Skeletal muscle satellite cell (primary cell): Measurements from ENCODE around the gene MEN1.
A peak's percentile ranks its signal among the peaks of the same experiment; 100 is the strongest.

ENCODE experiments used
- H3K27me3 ChIP-seq: 2 replicates; pipeline ENCODE4 v1.7.0; 2013; ENCODE audit warnings: low read length; ENCODE audit not compliant: control insufficient read depth, insufficient read depth
- H3K36me3 ChIP-seq: 2 replicates; pipeline ENCODE4 v1.7.0; 2013; ENCODE audit warnings: mild to moderate bottlenecking, control low read depth, low read length; ENCODE audit not compliant: insufficient read depth
- H3K4me1 ChIP-seq: 2 replicates; pipeline ENCODE4 v1.7.0; 2013; ENCODE audit warnings: low read length; ENCODE audit not compliant: control insufficient read depth, insufficient read depth
- H3K4me2 ChIP-seq: 2 replicates; pipeline ENCODE4 v1.7.0; 2013; ENCODE audit warnings: mild to moderate bottlenecking, low read length
- H3K4me3 ChIP-seq: 2 replicates; pipeline ENCODE4 v1.7.0; 2013; ENCODE audit warnings: low read length
- H3K9ac ChIP-seq: 2 replicates; pipeline ENCODE4 v1.7.0; 2013; ENCODE audit warnings: mild to moderate bottlenecking, low read depth, low read length, moderate library complexity
- H3K9me3 ChIP-seq: replicated peaks from 2 replicates; pipeline ENCODE4 v1.7.0; 2013; ENCODE audit warnings: mild to moderate bottlenecking, control low read depth, low read length

MEN1 gene

DNA sequence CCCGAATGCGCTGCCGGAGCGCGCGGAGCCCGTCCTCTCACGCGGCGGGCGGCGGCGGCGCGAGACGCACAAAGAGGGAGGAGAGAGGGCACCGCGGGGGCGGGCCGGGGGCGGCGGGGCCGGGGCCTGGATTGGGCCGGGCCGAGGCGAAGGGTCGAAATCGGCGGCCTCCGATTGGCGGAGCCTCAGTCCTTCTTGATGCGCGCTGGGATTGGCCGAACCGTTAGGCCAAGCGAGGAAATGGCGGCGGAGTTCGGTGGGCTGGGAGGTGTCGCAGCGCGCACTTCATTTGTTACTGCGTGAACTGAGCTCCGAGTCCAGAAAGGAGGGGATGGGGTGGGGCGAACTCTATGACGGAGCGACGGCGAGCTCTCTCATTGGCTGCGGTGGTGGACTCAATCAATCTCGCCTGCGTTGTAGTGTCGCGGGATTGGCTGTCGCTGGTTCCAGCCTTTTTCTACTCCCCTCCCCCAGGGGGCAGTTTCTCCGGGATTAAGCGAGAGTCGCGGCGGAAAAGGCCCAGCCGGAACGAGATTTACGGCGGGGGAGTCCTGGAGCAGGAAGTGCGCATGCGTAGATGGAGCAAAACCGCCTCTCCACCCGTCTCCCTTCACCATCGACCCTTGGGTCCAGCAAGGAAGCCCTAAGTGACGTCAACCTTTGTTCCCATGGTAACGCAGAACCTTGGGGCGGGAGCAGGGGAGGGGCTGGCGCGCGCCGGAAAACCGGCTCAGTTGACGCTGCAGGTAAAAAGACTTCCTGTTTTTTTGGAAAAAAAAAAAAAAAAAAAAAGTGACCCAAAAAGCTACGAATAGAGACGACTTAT lies 31.7 kb downstream of the MEN1 start, which contains the start of gene SF1:
TSS of gene SF1 (minus strand) at position 70 of the 826 bp plus-strand sequence. CDS start 150 bp downstream, outside the sequence.
- H3K36me3 ChIP-seq = peaks cover 35% of the 10 kb centered on the region
- peaks cover 15% of the 10 kb centered on the region for H3K4me1 ChIP-seq
- H3K27me3 ChIP-seq = no peaks in the 10 kb centered on the region
- peak within 1 kb of the TSS; percentile 97 for H3K9ac ChIP-seq
- H3K9me3 ChIP-seq = no peaks in the 10 kb centered on the region
- peak within 1 kb of the TSS; percentile 84 for H3K4me3 ChIP-seq
- peak within 1 kb of the TSS; percentile 96 for H3K4me2 ChIP-seq

DNA sequence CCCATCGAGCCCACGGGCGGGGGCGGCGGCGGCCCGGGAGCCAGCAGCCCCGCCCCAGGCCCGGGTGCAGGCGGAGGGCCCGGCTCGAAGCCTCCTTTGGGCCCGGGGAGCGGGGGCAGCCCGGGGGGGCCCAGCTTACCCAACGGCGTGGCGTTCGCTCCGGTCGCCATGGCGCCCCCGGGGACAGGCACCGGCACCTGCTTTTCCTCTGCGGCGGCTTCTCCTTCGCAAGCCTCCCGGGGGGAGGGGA lies 32.2 kb downstream of the MEN1 start:
- peaks cover 15% of the 10 kb centered on the region for H3K4me1 ChIP-seq

GRCh38 chr11:64777449-64778222 lies 32.7 kb downstream of the MEN1 start:
- peaks cover 45% of the 10 kb centered on the region for H3K36me3 ChIP-seq
- H3K4me3 ChIP-seq = peak overlapping the region; percentile 84
- peak overlapping the region; percentile 96 for H3K4me2 ChIP-seq
- peak overlapping the region; percentile 97 for H3K9ac ChIP-seq
- H3K9me3 ChIP-seq = no peaks in the 10 kb centered on the region
- no peaks in the 10 kb centered on the region for H3K27me3 ChIP-seq
- peaks cover 15% of the 10 kb centered on the region for H3K4me1 ChIP-seq

More for the DNA sequence above, 32.2 kb downstream of the MEN1 start:
- peaks cover 40% of the 10 kb centered on the region for H3K36me3 ChIP-seq
- H3K4me2 ChIP-seq = peak overlapping the region; percentile 72
- peak overlapping the region; percentile 97 for H3K9ac ChIP-seq
- no peaks in the 10 kb centered on the region for H3K9me3 ChIP-seq
- peak overlapping the region; percentile 84 for H3K4me3 ChIP-seq
- no peaks in the 10 kb centered on the region for H3K27me3 ChIP-seq

DNA sequence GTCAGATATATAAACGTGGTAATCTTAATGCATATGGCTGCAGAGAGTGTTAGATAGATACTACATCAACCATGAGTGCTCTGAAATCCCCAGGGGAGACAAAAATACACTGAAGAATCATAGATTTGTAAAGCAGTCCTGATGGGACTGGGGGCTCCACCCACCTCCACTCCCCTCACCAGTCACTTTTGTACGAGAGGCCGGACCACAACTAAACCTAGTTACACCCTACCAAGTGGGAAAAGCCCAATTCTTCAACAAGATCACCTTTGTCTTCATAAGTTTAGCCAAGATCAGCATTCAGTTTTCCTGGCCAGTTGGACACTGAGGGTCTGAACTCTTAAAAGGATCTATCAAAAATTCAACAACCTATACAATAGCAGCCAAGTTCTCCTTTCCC lies 33.5 kb downstream of the MEN1 start:
- peak overlapping the region; percentile 97 for H3K9ac ChIP-seq
- H3K4me3 ChIP-seq = peak overlapping the region; percentile 84
- peaks cover 53% of the 10 kb centered on the region for H3K36me3 ChIP-seq
- no peaks in the 10 kb centered on the region for H3K9me3 ChIP-seq
- no peaks in the 10 kb centered on the region for H3K27me3 ChIP-seq
- peak overlapping the region; percentile 96 for H3K4me2 ChIP-seq
- H3K4me1 ChIP-seq = peaks cover 15% of the 10 kb centered on the region

GRCh38 chr11:64776425-64776824 lies 33.9 kb downstream of the MEN1 start:
- H3K9ac ChIP-seq = peak overlapping the region; percentile 97

GRCh38 chr11:64774144-64774543 lies 36.2 kb downstream of the MEN1 start:
- no peak overlapping the region for H3K4me3 ChIP-seq
- no peak overlapping the region for H3K4me2 ChIP-seq
- no peak overlapping the region for H3K9ac ChIP-seq
- no peaks in the 10 kb centered on the region for H3K27me3 ChIP-seq
- peaks cover 12% of the 10 kb centered on the region for H3K4me1 ChIP-seq
- peaks cover 80% of the 10 kb centered on the region for H3K36me3 ChIP-seq
- H3K9me3 ChIP-seq = no peaks in the 10 kb centered on the region

More at GRCh38 chr11:64776425-64776824, 33.9 kb downstream of the MEN1 start:
- no peaks in the 10 kb centered on the region for H3K27me3 ChIP-seq
- peaks cover 57% of the 10 kb centered on the region for H3K36me3 ChIP-seq
- peaks cover 15% of the 10 kb centered on the region for H3K4me1 ChIP-seq
- no peaks in the 10 kb centered on the region for H3K9me3 ChIP-seq
- H3K4me2 ChIP-seq = peak overlapping the region; percentile 96
- peak overlapping the region; percentile 84 for H3K4me3 ChIP-seq

DNA sequence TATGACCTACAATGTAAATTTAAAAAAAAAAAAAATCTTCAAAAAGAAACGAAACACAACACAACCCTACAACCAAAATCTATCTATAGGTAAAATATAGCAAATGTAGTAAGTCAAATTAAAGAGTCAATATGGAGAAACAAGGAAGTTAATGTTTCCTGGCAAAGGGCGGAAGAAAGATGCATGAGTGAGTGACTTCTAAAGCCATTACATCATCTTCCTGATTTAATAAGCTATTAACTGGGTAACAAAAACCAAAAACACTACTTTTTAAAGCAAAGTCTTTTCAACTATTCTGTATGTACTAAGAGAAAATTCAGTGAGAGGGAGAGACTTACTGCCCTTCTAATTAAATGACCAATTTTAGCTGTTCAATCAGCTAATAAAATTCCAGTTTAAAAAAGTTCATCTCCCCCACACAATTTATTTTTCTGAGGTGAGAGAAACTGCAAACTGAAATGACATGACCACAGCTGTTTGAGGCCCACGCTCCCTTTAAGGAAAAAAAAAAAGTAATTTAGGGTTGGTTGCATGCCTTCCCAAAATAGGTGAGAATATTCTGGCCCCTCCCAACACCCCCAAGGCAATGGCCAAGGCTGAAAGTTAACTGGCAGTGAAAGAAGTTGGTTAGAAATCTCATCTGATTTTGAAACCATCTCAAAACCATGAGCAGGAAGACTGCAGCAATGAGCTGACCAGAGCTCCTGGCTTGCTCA lies 37.9 kb downstream of the MEN1 start:
- H3K4me3 ChIP-seq = no peak overlapping the region
- no peak overlapping the region for H3K9ac ChIP-seq
- peaks cover 12% of the 10 kb centered on the region for H3K4me1 ChIP-seq
- peaks cover 97% of the 10 kb centered on the region for H3K36me3 ChIP-seq
- no peaks in the 10 kb centered on the region for H3K27me3 ChIP-seq
- H3K4me2 ChIP-seq = no peak overlapping the region
- H3K9me3 ChIP-seq = no peaks in the 10 kb centered on the region

- Histone ChIP-seq H3K27me3 (no peaks in the 10 kb centered on the region), H3K4me2 (no peak overlapping the region), H3K4me3 (no peak overlapping the region), H3K9ac (no peak overlapping the region), H3K4me1 (peaks cover 9% of the 10 kb centered on the region), H3K9me3 (no peaks in the 10 kb centered on the region), H3K36me3 (peaks cover 98% of the 10 kb centered on the region)
Measured at GRCh38 chr11:64771861-64772260, 38.5 kb downstream of the MEN1 start.

GRCh38 chr11:64770120-64770519 lies 40.2 kb downstream of the MEN1 start:
- Histone ChIP-seq H3K9ac (no peak overlapping the region), H3K4me3 (no peak overlapping the region), H3K36me3 (peaks cover 89% of the 10 kb centered on the region), H3K27me3 (no peaks in the 10 kb centered on the region), H3K4me2 (no peak overlapping the region), H3K4me1 (no peaks in the 10 kb centered on the region), H3K9me3 (no peaks in the 10 kb centered on the region)

- no peak overlapping the region for H3K9ac ChIP-seq
- no peak overlapping the region for H3K4me2 ChIP-seq
- no peaks in the 10 kb centered on the region for H3K27me3 ChIP-seq
- peaks cover 91% of the 10 kb centered on the region for H3K36me3 ChIP-seq
- no peak overlapping the region for H3K4me3 ChIP-seq
- H3K9me3 ChIP-seq = no peaks in the 10 kb centered on the region
- H3K4me1 ChIP-seq = peaks cover 5% of the 10 kb centered on the region
Measured at GRCh38 chr11:64769283-64769682, 41.1 kb downstream of the MEN1 start.

DNA sequence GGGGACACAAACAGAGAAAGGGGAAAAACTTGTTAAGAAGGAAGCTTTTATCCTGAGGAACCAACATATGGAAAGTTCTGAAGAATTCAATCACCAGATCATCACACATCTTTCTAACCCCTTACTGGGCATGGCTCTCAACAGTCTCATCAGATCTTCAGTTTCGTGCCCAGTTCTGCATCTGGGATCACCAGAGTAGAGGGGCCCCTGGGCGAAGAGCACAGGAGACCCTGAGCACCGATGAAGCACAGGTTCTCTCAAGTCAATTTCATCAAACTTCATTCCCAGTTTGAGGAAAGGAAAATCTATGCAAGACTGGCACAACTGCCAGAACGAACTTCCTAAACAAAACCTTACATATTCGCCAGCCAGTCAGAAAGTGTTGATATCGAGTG lies 42.1 kb downstream of the MEN1 start:
- no peaks in the 10 kb centered on the region for H3K9me3 ChIP-seq
- H3K9ac ChIP-seq = no peak overlapping the region
- H3K4me3 ChIP-seq = no peak overlapping the region
- H3K27me3 ChIP-seq = no peaks in the 10 kb centered on the region
- H3K4me1 ChIP-seq = peaks cover 15% of the 10 kb centered on the region
- H3K4me2 ChIP-seq = no peak overlapping the region
- H3K36me3 ChIP-seq = peaks cover 91% of the 10 kb centered on the region
